ENCODE data around the gene EVI5L. TPM values are rescaled to one million over a fixed set of nuclear protein-coding genes. Genes with fewer than 3 reads are reported as not detected.
A peak's percentile ranks its signal among the peaks of the same experiment; 100 is the strongest.

Gene EVI5L
- total and polyA plus RNA-seq, 2 of the 8 experiments (the other 6 are each of a cell fraction or from before 2014, with no cell fraction given): 7.2 to 11.0 TPM

GRCh38 chr19:7858109-7858770 lies 28.2 kb downstream of the EVI5L start:
- peaks cover 0 to 17% (median 12%) of the 10 kb centered on the region in 4 experiments; a peak in 5 of 7 replicates for H3K27me3 ChIP-seq (replicated peaks in 1 of 4; ENCODE audit: control insufficient read depth in 3 of 4, extremely low read depth in 1 of 4, insufficient read depth in 3 of 4, low read length in 3 of 4)
- no peak overlapping the region for H4K91ac ChIP-seq (replicated peaks; ENCODE audit: insufficient read length, low read length)
- FAIRE-seq (no peak), DNase-seq (ENCODE audit: low read depth in 1 of 2, low spot score in 2 of 2) (peak in 1 of 2 experiments; percentile 84)
- no peaks in the 10 kb centered on the region for H3K9me3 ChIP-seq (ENCODE audit: insufficient read depth in 2 of 2, low read depth in 1 of 2, low read length in 1 of 2)
- peaks cover 4 to 26% (median 16%) of the 10 kb centered on the region in 4 experiments; a peak in 6 of 7 replicates for H3K4me1 ChIP-seq (replicated peaks in 1 of 4; ENCODE audit: control insufficient read depth in 3 of 4, insufficient read depth in 4 of 4, low read length in 3 of 4)
- no peak overlapping the region for H2AK5ac ChIP-seq (ENCODE audit: low read depth, low read length)
- H3K23ac ChIP-seq (ENCODE audit: insufficient read length): no peak overlapping the region
- peak overlapping the region; percentile 40; the same call in 1 of the 2 replicates for H2BK15ac ChIP-seq (ENCODE audit: low read length)
- H2AFZ ChIP-seq (ENCODE audit: low read length): no peak overlapping the region
- no peak overlapping the region for H3K14ac ChIP-seq (ENCODE audit: insufficient read length)
- H2BK120ac ChIP-seq (replicated peaks; ENCODE audit: low read depth, low read length): no peak overlapping the region
- H4K8ac ChIP-seq (ENCODE audit: extremely low read depth, insufficient read depth, low read length): peak overlapping the region; percentile 75
- H3K79me1 ChIP-seq (ENCODE audit: low read depth, low read length): no peaks in the 10 kb centered on the region
- H3K23me2 ChIP-seq (ENCODE audit: low read depth, low read length): peaks cover 15% of the 10 kb centered on the region; the same call in 1 of the 2 replicates
- peak overlapping the region; percentile 43 to 82 for H3K4me2 ChIP-seq (ENCODE audit: insufficient read depth in 1 of 2, low read depth in 2 of 2, low read length in 2 of 2)
- H4K20me1 ChIP-seq (replicated peaks in 1 of 2; ENCODE audit: control insufficient read depth in 1 of 2, insufficient read depth in 2 of 2, low read length in 2 of 2): peaks cover 0 to 4% of the 10 kb centered on the region in 2 experiments
- no peak overlapping the region for H3K9ac ChIP-seq (replicated peaks in 1 of 4; ENCODE audit: extremely low read depth in 1 of 4, low read depth in 3 of 4, low read length in 3 of 4)
- H2BK20ac ChIP-seq (ENCODE audit: low read length): no peak overlapping the region
- no peak overlapping the region; the same call in 1 of the 2 replicates for H2BK5ac ChIP-seq (ENCODE audit: low read depth, low read length)
- POLR2A ChIA-PET (ENCODE audit: partially characterized antibody): interaction anchor here (0.5 to 3.1 kb wide), 16 partner anchors 9 to 292 kb away, joined by 3 to 18 read pairs (median 4); partner anchors contain the start of genes MAP2K7, SNAPC2, TIMM44 and TRAPPC5
- H3K4ac ChIP-seq (replicated peaks; ENCODE audit: insufficient read length, low read depth, low read length): no peak overlapping the region
- peak overlapping the region; percentile 10 to 56 (median 16); a peak in 5 of 8 replicates for H3K4me3 ChIP-seq (ENCODE audit: extremely low read depth in 1 of 4, insufficient read depth in 2 of 4, low read depth in 3 of 4, low read length in 4 of 4)
- no peak overlapping the region for H3K27ac ChIP-seq (ENCODE audit: low read depth, low read length)
- H3K56ac ChIP-seq (replicated peaks; ENCODE audit: insufficient read length, low read depth, low read length): no peak overlapping the region
- H4K5ac ChIP-seq (ENCODE audit: insufficient read length, low read depth, low read length): no peak overlapping the region
- H2BK12ac ChIP-seq (ENCODE audit: low read depth, low read length): no peak overlapping the region
- no peaks in the 10 kb centered on the region for H3K79me2 ChIP-seq (ENCODE audit: control insufficient read depth in 1 of 2, insufficient read depth in 2 of 2, low read length in 2 of 2)
- CTCF ChIA-PET (ENCODE audit: partially characterized antibody): interaction anchor here (0.8 to 11.2 kb wide), 13 partner anchors 11 to 217 kb away, joined by 3 to 112 read pairs (median 5); partner anchors contain the start of genes SNAPC2, TGFBR3L and TIMM44
- H3K18ac ChIP-seq (ENCODE audit: extremely low read depth, low read length): no peak overlapping the region
- no peaks in the 10 kb centered on the region for H3K36me3 ChIP-seq (ENCODE audit: control insufficient read depth in 2 of 4, insufficient read depth in 4 of 4, low read length in 3 of 4)
- WGBS, 2 experiments (ENCODE audit: extremely low coverage in 1 of 2, insufficient coverage in 1 of 2, insufficient read length in 1 of 2, insufficient replicate concordance in 2 of 2, low coverage in 1 of 2, low lambda C conversion rate in 2 of 2, missing lambda C conversion rate in 1 of 2): 10% methylated on average over 14 of the region's 29 CpGs; no CpG with 5 or more reads in 1 of the 2 experiments
- TF ChIP-seq SP4 (IDR thresholded peaks at IDR 0.05; ENCODE audit: low read length) (no peak), KDM1A (IDR thresholded peaks at IDR 0.05; ENCODE audit: borderline replicate concordance, low read length) (peak; percentile 56; the same call in 1 of the 2 replicates), SP2 (IDR thresholded peaks at IDR 0.05; ENCODE audit: low read length) (no peak), ASH2L (IDR thresholded peaks at IDR 0.05; ENCODE audit: low read length) (peak; percentile 25), CTCF (IDR thresholded peaks at IDR 0.05; ENCODE audit: control extremely low read depth in 1 of 3, insufficient read depth in 1 of 3, low read depth in 1 of 3, low read length in 3 of 3) (peak in 1 of 3 experiments; percentile 3; a peak in 1 of 4 replicates), RAD21 (IDR thresholded peaks at IDR 0.05 in 1 of 2, conservative IDR thresholded peaks at IDR 0.05 in 1 of 2; ENCODE audit: low read depth in 2 of 2, low read length in 2 of 2) (peak in 1 of 2 experiments; percentile 17; a peak in 1 of 4 replicates), CREB1 (IDR thresholded peaks at IDR 0.05) (peak; percentile 91), CBX8 (IDR thresholded peaks at IDR 0.05; ENCODE audit: borderline replicate concordance, low read depth, low read length) (no peak), CBX5 (IDR thresholded peaks at IDR 0.05; ENCODE audit: low read depth, low read length) (no peak)
